DMS53 treated with DMSO at 0.1 percent for 48 hours (cell line): ENCODE results near the gene S100A12.

ENCODE experiments used
- DNase-seq: peaks from one replicate; lab custom pipeline; 2025; ENCODE audit not compliant: unreplicated experiment; lab: John Stamatoyannopoulos, UW

The S100A12 gene

DNA sequence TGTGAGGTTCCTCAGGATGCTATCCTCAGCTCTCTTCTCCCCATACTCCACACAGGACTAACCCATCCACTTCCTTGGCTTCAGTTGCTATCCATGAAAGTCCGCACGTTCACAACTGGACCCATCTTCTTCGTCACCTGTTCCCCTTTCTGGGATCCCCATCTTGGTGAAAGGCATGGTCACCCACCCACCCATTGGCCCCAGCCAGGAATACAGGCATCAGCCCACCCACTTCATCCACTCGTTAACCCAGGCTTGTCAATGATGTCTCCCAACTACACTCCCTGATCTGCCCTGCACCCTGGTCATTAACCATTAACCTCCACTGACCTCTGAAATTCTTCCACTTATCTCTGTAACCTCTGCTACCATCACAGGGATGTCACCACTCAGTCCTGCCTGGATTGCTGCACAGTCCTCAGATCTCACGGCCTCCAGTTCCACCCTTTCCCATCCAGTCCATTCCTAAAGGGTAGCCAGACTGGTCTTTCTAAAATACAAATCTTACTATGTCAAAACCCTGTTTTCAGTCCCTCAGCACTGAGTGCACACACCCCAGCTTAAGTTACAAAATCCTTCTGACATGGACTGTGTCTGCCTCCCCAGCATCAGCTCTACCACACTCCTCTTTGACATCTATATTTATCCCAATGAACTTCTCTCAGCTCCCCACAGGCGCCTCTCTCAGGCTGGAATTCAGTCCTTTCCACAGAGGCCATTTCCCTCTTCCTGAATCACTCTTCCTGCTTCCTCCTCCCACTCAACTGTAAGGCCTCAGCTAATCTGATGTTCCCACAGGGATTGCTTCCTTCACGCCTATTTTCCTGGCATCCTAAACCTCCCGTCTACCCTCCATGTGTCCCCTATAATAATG, 37.2 kb downstream of the S100A12 start:
- DNase-seq, result no peak

DNA sequence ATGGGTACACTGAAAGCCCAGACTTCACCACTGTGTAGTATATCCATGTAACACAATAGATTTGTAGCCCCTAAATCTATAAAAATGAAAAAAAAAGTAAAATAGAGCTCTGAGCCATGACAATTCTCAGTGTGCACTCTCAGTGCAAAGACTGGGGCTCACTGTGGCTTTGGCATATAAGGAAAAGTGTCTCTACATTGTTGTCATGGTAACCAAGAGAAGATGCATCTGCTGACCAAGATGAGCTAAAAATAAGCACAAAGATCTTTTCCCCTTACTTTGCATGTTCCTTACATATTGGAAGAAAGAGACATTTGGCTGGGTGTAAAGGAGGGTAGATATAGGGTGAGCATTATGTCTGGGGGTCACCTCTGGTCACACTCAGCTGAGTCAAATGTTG, 38.8 kb downstream of the S100A12 start:
- no peak for DNase-seq

DNA sequence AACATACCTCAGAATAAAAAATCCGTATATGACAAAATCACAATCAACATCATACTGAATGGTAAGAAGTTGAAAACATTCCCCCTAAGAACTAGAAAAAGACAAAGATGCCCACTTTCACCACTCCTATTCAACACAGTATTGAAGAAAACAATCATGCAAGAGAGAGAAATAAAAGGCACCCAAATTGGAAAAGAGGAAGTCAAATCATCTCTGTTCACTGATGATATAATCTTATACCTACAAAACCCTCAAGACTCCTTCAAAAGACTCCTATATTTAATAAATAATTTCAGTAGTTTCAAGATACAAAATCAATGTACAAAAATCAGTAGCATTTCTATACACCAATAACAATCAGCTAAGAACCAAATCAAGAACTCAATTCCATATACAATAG, 41.5 kb downstream of the S100A12 start:
- DNase-seq, result no peak

DNA sequence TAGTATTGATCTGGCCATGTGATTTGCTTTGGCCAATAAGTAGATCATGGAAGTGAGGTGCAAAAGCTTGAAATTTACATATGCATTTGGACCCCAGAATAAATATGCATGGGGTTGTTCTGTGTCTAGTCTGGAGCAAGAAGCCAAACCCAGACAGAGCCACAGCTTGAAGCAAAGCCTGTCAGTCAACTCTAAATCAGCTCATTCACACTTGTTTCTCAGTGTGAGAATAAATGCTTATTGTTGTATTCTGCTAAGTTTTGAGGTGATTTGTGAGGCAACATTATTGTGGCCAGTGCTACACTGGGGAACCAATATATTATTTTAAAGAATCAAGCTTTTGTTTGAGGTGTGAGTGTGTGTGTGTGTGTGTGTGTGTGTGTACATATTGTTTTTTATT, 50.5 kb downstream of the S100A12 start:
- DNase-seq, result no peak
